ENCODE measurements around the gene CACYBP. TPM values are rescaled to one million over a fixed set of nuclear protein-coding genes. Genes with fewer than 3 reads are reported as not detected.
A peak's percentile ranks its signal among the peaks of the same experiment; 100 is the strongest.

The CACYBP gene
- total and polyA plus RNA-seq, 2 of the 8 experiments (the other 6 are each of a cell fraction or from before 2014, with no cell fraction given): 28.3 to 247 TPM

GRCh38 chr1:174999216-174999935, 371 bp upstream of the CACYBP start (continued):
- TF ChIP-seq SRF (IDR thresholded peaks at IDR 0.05; ENCODE audit: low read depth, low read length) (peak; percentile 74), EP300 (IDR thresholded peaks at IDR 0.05; ENCODE audit: borderline replicate concordance in 1 of 2, low read depth in 2 of 2, low read length in 2 of 2) (peak in 1 of 2 experiments; percentile 53; a peak in 1 of 3 replicates), GABPA (IDR thresholded peaks at IDR 0.05; ENCODE audit: borderline replicate concordance, insufficient read depth, low read length) (peak; percentile 88; the same call in 1 of the 2 replicates), SIN3A (conservative IDR thresholded peaks at IDR 0.05 in 1 of 2, IDR thresholded peaks at IDR 0.05 in 1 of 2; ENCODE audit: low read depth in 1 of 2, low read length in 2 of 2) (peak; percentile 12 to 88; a peak in 2 of 4 replicates), CHD7 (IDR thresholded peaks at IDR 0.05; ENCODE audit: insufficient replicate concordance, low read length) (no peak), EZH2 (IDR thresholded peaks at IDR 0.05; ENCODE audit: low read depth, low read length, severe bottlenecking) (no peak)
